Activated T-helper 17 cell treated with anti-CD3 and anti-CD28 coated beads, Interleukin-2, amount 50 U/mL, for 72 hours (primary cell): ENCODE data around the gene ATPAF2. TPM values are rescaled to one million over a fixed set of nuclear protein-coding genes. Genes with fewer than 3 reads are reported as not detected.

ENCODE experiments used
- ATAC-seq: fragments of 150-1000 bp; cut with Tn5 transposase; replicated peaks from 2 replicates; pipeline ENCODE4 v1.10.0; 2021; ENCODE audit warnings: mild to moderate bottlenecking, moderate library complexity
- H3K27ac Mint-ChIP-seq: one replicate; pipeline ENCODE4 v1.8.0; 2022; ENCODE audit warnings: mixed read lengths
- H3K27me3 Mint-ChIP-seq: one replicate; pipeline ENCODE4 v1.8.0; 2022; ENCODE audit warnings: mixed read lengths
- H3K36me3 Mint-ChIP-seq: one replicate; pipeline ENCODE4 v1.8.0; 2022; ENCODE audit warnings: low read depth, mild to moderate bottlenecking, mixed read lengths
- H3K4me1 Mint-ChIP-seq: one replicate; pipeline ENCODE4 v1.8.0; 2022; ENCODE audit warnings: mixed read lengths
- H3K4me3 Mint-ChIP-seq: one replicate; pipeline ENCODE4 v1.8.0; 2022; ENCODE audit warnings: mild to moderate bottlenecking, mixed read lengths
- H3K9me3 Mint-ChIP-seq: one replicate; pipeline ENCODE4 v1.8.0; 2022; ENCODE audit warnings: mixed read lengths
- total RNA-seq, 2 donors: library from RNA; stranded (reverse); gene quantifications; one replicate each; pipeline ENCODE4 v1.2.3, GENCODE V29; 2022

The ATPAF2 gene
- total RNA-seq, 2 donors from 2014 or later: 30.8 to 33.5 TPM

GRCh38 chr17:18055597-18055996 lies 16.6 kb upstream of the ATPAF2 start:
- Mint-ChIP-seq H3K27me3 (no peaks in the 10 kb centered on the region), H3K4me3 (no peak overlapping the region), H3K36me3 (peaks cover 65% of the 10 kb centered on the region), H3K27ac (no peak overlapping the region), H3K9me3 (no peaks in the 10 kb centered on the region), H3K4me1 (no peaks in the 10 kb centered on the region)
- no peak for ATAC-seq

GRCh38 chr17:18045691-18046350 lies 6.9 kb upstream of the ATPAF2 start:
- no peak overlapping the region for H3K27ac Mint-ChIP-seq
- no peaks in the 10 kb centered on the region for H3K27me3 Mint-ChIP-seq
- no peaks in the 10 kb centered on the region for H3K9me3 Mint-ChIP-seq
- H3K4me1 Mint-ChIP-seq: peaks cover 7% of the 10 kb centered on the region
- H3K4me3 Mint-ChIP-seq: no peak overlapping the region
- ATAC-seq: no peak
- H3K36me3 Mint-ChIP-seq: peaks cover 26% of the 10 kb centered on the region

- no peak overlapping the region for H3K4me3 Mint-ChIP-seq
- H3K4me1 Mint-ChIP-seq: peaks cover 14% of the 10 kb centered on the region
- H3K36me3 Mint-ChIP-seq: peaks cover 22% of the 10 kb centered on the region
- ATAC-seq: no peak
- no peaks in the 10 kb centered on the region for H3K9me3 Mint-ChIP-seq
- no peaks in the 10 kb centered on the region for H3K27me3 Mint-ChIP-seq
- H3K27ac Mint-ChIP-seq: peak overlapping the region; percentile 10
These were observed 5.6 kb upstream of the ATPAF2 start for GRCh38 chr17:18044609-18045008.

- no peak for ATAC-seq
- Mint-ChIP-seq H3K27ac (no peak overlapping the region), H3K4me3 (no peak overlapping the region), H3K36me3 (peaks cover 25% of the 10 kb centered on the region), H3K9me3 (no peaks in the 10 kb centered on the region), H3K27me3 (no peaks in the 10 kb centered on the region), H3K4me1 (peaks cover 14% of the 10 kb centered on the region)
These were observed 4.5 kb upstream of the ATPAF2 start for GRCh38 chr17:18043491-18043890.

- no peak for ATAC-seq
- Mint-ChIP-seq H3K4me1 (peaks cover 18% of the 10 kb centered on the region), H3K4me3 (no peak overlapping the region), H3K27ac (no peak overlapping the region), H3K36me3 (peaks cover 25% of the 10 kb centered on the region), H3K9me3 (no peaks in the 10 kb centered on the region), H3K27me3 (no peaks in the 10 kb centered on the region)
These were observed 4.0 kb upstream of the ATPAF2 start for GRCh38 chr17:18042983-18043382.

- H3K27me3 Mint-ChIP-seq: no peaks in the 10 kb centered on the region
- no peak for ATAC-seq
- peaks cover 17% of the 10 kb centered on the region for H3K36me3 Mint-ChIP-seq
- peaks cover 26% of the 10 kb centered on the region for H3K4me1 Mint-ChIP-seq
- H3K27ac Mint-ChIP-seq: peak overlapping the region; percentile 80
- H3K9me3 Mint-ChIP-seq: no peaks in the 10 kb centered on the region
- peak overlapping the region; percentile 87 for H3K4me3 Mint-ChIP-seq
These were observed 2.8 kb upstream of the ATPAF2 start for GRCh38 chr17:18041776-18042175.

GRCh38 chr17:18040261-18040858 lies 1.4 kb upstream of the ATPAF2 start:
- no peak for ATAC-seq
- H3K9me3 Mint-ChIP-seq: no peaks in the 10 kb centered on the region
- H3K36me3 Mint-ChIP-seq: peaks cover 7% of the 10 kb centered on the region
- no peaks in the 10 kb centered on the region for H3K27me3 Mint-ChIP-seq
- H3K27ac Mint-ChIP-seq: peak overlapping the region; percentile 80
- H3K4me3 Mint-ChIP-seq: peak overlapping the region; percentile 87
- H3K4me1 Mint-ChIP-seq: peaks cover 26% of the 10 kb centered on the region

GRCh38 chr17:18039535-18040260 lies 730 bp upstream of the ATPAF2 start:
- Mint-ChIP-seq H3K4me1 (peaks cover 26% of the 10 kb centered on the region), H3K9me3 (no peaks in the 10 kb centered on the region), H3K36me3 (peaks cover 6% of the 10 kb centered on the region), H3K4me3 (peak overlapping the region; percentile 87), H3K27me3 (no peaks in the 10 kb centered on the region), H3K27ac (peak overlapping the region; percentile 91)
- peak; percentile 26 for ATAC-seq

GRCh38 chr17:18038149-18038850 lies 668 bp downstream of the ATPAF2 start:
- ATAC-seq: peak; percentile 39

GRCh38 chr17:18037486-18037885 lies 1.5 kb downstream of the ATPAF2 start:
- peak overlapping the region; percentile 91 for H3K27ac Mint-ChIP-seq
- H3K27me3 Mint-ChIP-seq: no peaks in the 10 kb centered on the region
- H3K4me1 Mint-ChIP-seq: peaks cover 36% of the 10 kb centered on the region
- peak overlapping the region; percentile 87 for H3K4me3 Mint-ChIP-seq
- ATAC-seq: no peak
- no peaks in the 10 kb centered on the region for H3K9me3 Mint-ChIP-seq
- peaks cover 6% of the 10 kb centered on the region for H3K36me3 Mint-ChIP-seq

More at GRCh38 chr17:18038149-18038850, 668 bp downstream of the ATPAF2 start:
- Mint-ChIP-seq H3K4me1 (peaks cover 30% of the 10 kb centered on the region), H3K27me3 (no peaks in the 10 kb centered on the region), H3K36me3 (peaks cover 6% of the 10 kb centered on the region), H3K27ac (peak overlapping the region; percentile 91), H3K4me3 (peak overlapping the region; percentile 87), H3K9me3 (no peaks in the 10 kb centered on the region)

GRCh38 chr17:18035704-18036103 lies 3.3 kb downstream of the ATPAF2 start:
- H3K27me3 Mint-ChIP-seq: no peaks in the 10 kb centered on the region
- H3K36me3 Mint-ChIP-seq: peaks cover 6% of the 10 kb centered on the region
- no peak for ATAC-seq
- no peak overlapping the region for H3K27ac Mint-ChIP-seq
- no peaks in the 10 kb centered on the region for H3K9me3 Mint-ChIP-seq
- no peak overlapping the region for H3K4me3 Mint-ChIP-seq
- H3K4me1 Mint-ChIP-seq: peaks cover 34% of the 10 kb centered on the region

GRCh38 chr17:18033442-18034099 lies 5.4 kb downstream of the ATPAF2 start:
- Mint-ChIP-seq H3K4me3 (no peak overlapping the region), H3K27ac (peak overlapping the region; percentile 75), H3K4me1 (peaks cover 29% of the 10 kb centered on the region), H3K9me3 (no peaks in the 10 kb centered on the region), H3K27me3 (no peaks in the 10 kb centered on the region), H3K36me3 (no peaks in the 10 kb centered on the region)
- ATAC-seq: peak; percentile 77

GRCh38 chr17:18031955-18032354 lies 7.0 kb downstream of the ATPAF2 start:
- ATAC-seq: no peak
- peaks cover 10% of the 10 kb centered on the region for H3K36me3 Mint-ChIP-seq
- peaks cover 17% of the 10 kb centered on the region for H3K4me1 Mint-ChIP-seq
- H3K27ac Mint-ChIP-seq: no peak overlapping the region
- H3K4me3 Mint-ChIP-seq: no peak overlapping the region
- H3K27me3 Mint-ChIP-seq: no peaks in the 10 kb centered on the region
- H3K9me3 Mint-ChIP-seq: no peaks in the 10 kb centered on the region

GRCh38 chr17:18028952-18029540 lies 9.9 kb downstream of the ATPAF2 start:
- Mint-ChIP-seq H3K4me1 (peaks cover 23% of the 10 kb centered on the region), H3K27me3 (no peaks in the 10 kb centered on the region), H3K27ac (no peak overlapping the region), H3K36me3 (peaks cover 36% of the 10 kb centered on the region), H3K9me3 (no peaks in the 10 kb centered on the region), H3K4me3 (no peak overlapping the region)
- ATAC-seq: no peak
